GM19397 (cell line): ENCODE data around the gene CSRP3.
"Not testable (repeated sequence)": the region's sequence is repeated elsewhere in the genome, so short reads cannot be mapped to it uniquely, and the experiment has no call there.

Experiments
- ATAC-seq: cut with Tn5 transposase; IDR thresholded peaks from one replicate; pipeline ENCODE4 v1.9.1; 2021; ENCODE audit warnings: mild to moderate bottlenecking, moderate library complexity; ENCODE audit not compliant: unreplicated experiment

Gene CSRP3

GRCh38 chr11:19136884-19137283, 64.9 kb downstream of the CSRP3 start:
- ATAC-seq = not testable (repeated sequence)

- ATAC-seq = no peak
Measured at GRCh38 chr11:19134004-19134403, 67.8 kb downstream of the CSRP3 start.
